ENCODE data around the gene UBE2S. TPM values are rescaled to one million over a fixed set of nuclear protein-coding genes. Genes with fewer than 3 reads are reported as not detected.

The UBE2S gene
- total and polyA plus RNA-seq, 10 of the 15 experiments (the other 5 are each of a cell fraction or from before 2014, with no cell fraction given): 2.3 to 640 (median 127) TPM

DNA sequence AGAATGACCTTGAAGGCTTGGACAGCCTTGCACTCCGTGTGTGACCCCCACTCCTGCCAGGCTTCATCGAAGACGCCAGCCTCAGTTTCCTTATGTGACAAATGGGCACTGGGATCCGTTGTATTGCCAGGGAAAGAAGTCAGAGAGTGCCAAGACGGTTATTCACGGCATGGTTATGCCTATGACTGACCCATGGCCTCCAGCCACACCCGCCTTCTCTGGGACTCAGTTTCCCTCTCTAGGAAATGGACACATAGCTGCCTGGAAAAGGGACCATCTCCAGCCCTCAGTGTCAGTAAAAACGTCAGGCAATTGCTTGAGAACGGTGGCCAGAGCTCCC lies 915 bp upstream of the UBE2S start (continued):
- TF ChIP-seq, protein P1, sequence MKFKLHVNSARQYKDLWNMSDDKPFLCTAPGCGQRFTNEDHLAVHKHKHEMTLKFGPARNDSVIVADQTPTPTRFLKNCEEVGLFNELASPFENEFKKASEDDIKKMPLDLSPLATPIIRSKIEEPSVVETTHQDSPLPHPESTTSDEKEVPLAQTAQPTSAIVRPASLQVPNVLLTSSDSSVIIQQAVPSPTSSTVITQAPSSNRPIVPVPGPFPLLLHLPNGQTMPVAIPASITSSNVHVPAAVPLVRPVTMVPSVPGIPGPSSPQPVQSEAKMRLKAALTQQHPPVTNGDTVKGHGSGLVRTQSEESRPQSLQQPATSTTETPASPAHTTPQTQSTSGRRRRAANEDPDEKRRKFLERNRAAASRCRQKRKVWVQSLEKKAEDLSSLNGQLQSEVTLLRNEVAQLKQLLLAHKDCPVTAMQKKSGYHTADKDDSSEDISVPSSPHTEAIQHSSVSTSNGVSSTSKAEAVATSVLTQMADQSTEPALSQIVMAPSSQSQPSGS (IDR thresholded peaks at IDR 0.05; ENCODE audit: low read length): no peak
- TF ChIP-seq, protein P2, sequence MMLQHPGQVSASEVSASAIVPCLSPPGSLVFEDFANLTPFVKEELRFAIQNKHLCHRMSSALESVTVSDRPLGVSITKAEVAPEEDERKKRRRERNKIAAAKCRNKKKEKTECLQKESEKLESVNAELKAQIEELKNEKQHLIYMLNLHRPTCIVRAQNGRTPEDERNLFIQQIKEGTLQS (IDR thresholded peaks at IDR 0.05; ENCODE audit: borderline replicate concordance, extremely low read depth, low read depth, low read length): no peak
- TF ChIP-seq SIX5 (IDR thresholded peaks at IDR 0.05; ENCODE audit: low read depth, low read length, severe bottlenecking): no peak
- peak; percentile 79; the same call in 1 of the 2 replicates for TF ChIP-seq ZNF217 (IDR thresholded peaks at IDR 0.05)
- TF ChIP-seq PML (IDR thresholded peaks at IDR 0.05; ENCODE audit: low read length): no peak
- no peak for TF ChIP-seq PAX8 (IDR thresholded peaks at IDR 0.05)
- TF ChIP-seq MTA2 (IDR thresholded peaks at IDR 0.05; ENCODE audit: low read depth): peak; percentile 14; the same call in 1 of the 2 replicates
- TF ChIP-seq SMARCA5 (IDR thresholded peaks at IDR 0.05): peak; percentile 87
- TF ChIP-seq ESRRA (IDR thresholded peaks at IDR 0.05; ENCODE audit: low read length): no peak
- no peak for TF ChIP-seq SP1 (IDR thresholded peaks at IDR 0.05; ENCODE audit: low read depth, low read length)
- no peak for TF ChIP-seq GABPA (IDR thresholded peaks at IDR 0.05; ENCODE audit: low read depth)
- TF ChIP-seq, protein P3, sequence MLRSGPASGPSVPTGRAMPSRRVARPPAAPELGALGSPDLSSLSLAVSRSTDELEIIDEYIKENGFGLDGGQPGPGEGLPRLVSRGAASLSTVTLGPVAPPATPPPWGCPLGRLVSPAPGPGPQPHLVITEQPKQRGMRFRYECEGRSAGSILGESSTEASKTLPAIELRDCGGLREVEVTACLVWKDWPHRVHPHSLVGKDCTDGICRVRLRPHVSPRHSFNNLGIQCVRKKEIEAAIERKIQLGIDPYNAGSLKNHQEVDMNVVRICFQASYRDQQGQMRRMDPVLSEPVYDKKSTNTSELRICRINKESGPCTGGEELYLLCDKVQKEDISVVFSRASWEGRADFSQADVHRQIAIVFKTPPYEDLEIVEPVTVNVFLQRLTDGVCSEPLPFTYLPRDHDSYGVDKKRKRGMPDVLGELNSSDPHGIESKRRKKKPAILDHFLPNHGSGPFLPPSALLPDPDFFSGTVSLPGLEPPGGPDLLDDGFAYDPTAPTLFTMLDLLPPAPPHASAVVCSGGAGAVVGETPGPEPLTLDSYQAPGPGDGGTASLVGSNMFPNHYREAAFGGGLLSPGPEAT (IDR thresholded peaks at IDR 0.05; ENCODE audit: low read depth): 0 out of 2 replicates have a peak, but pooled peaks have one; percentile 14
